Measurements from ENCODE around the gene CATSPER4.

CATSPER4 gene

DNA sequence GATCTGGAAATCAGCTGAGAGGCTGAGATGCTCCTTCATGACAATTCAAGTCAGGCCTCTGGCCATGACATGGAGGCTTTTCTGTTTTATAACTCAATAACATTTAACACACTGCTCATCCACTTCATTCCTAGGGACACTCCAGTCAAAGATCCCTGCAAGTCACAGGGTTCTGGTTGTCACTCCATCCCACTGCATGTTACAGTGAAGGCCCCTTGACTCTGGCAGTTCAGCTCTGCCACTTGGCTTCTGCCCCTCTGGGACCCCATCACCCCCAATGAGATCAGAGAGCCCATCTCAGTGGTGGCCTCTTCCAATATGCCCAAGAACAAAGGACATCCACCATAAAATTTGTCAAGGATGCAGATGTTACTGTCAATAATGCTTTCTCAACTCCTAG lies 41.5 kb upstream of the CATSPER4 start:
- no peak overlapping the region for H3K27ac ChIP-seq (ENCODE audit: poor library complexity, severe bottlenecking)
- peaks cover 5% of the 10 kb centered on the region for H3K4me1 ChIP-seq (ENCODE audit: insufficient read depth, poor library complexity, severe bottlenecking)
- H3K27me3 ChIP-seq (ENCODE audit: insufficient read depth, poor library complexity, severe bottlenecking): no peaks in the 10 kb centered on the region
- no peaks in the 10 kb centered on the region for H3K36me3 ChIP-seq (ENCODE audit: low read depth)
- TF ChIP-seq, protein P1, sequence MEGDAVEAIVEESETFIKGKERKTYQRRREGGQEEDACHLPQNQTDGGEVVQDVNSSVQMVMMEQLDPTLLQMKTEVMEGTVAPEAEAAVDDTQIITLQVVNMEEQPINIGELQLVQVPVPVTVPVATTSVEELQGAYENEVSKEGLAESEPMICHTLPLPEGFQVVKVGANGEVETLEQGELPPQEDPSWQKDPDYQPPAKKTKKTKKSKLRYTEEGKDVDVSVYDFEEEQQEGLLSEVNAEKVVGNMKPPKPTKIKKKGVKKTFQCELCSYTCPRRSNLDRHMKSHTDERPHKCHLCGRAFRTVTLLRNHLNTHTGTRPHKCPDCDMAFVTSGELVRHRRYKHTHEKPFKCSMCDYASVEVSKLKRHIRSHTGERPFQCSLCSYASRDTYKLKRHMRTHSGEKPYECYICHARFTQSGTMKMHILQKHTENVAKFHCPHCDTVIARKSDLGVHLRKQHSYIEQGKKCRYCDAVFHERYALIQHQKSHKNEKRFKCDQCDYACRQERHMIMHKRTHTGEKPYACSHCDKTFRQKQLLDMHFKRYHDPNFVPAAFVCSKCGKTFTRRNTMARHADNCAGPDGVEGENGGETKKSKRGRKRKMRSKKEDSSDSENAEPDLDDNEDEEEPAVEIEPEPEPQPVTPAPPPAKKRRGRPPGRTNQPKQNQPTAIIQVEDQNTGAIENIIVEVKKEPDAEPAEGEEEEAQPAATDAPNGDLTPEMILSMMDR (IDR thresholded peaks at IDR 0.05; ENCODE audit: poor library complexity, severe bottlenecking): no peak
- DNase-seq (ENCODE audit: low spot score): no peak
- no peak overlapping the region for H3K4me3 ChIP-seq (ENCODE audit: severe bottlenecking)
- no peaks in the 10 kb centered on the region for H3K9me3 ChIP-seq (ENCODE audit: severe bottlenecking)
- ATAC-seq (ENCODE audit: low read depth): no peak

DNA sequence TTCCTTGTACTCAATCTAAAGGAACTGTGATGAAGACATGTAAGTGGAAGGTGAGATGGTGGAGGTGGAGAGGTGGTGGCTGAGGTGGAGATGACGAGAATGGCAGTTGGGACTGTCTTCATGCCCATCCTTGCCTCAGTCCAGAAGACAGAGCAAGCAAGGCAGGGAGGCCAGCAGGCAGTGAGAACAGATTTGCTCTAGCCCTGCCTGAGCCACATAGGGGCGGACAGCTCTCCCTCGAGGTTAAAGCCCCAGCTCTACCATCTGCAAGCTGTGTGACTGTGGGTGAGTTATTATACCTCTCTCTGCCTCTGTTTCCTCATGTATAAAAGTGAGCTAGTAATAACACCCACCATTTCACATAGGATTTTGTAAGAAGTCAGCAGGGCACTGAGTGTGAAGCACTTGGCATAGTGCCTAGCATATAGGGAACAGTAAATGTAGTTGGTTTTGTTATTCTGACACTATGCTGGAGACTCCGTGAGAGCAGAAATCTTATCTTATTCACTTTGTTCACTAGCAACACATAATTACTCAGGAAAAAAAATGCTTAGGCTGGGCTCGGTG lies 36.4 kb upstream of the CATSPER4 start:
- Histone ChIP-seq H3K36me3 (ENCODE audit: low read depth) (no peaks in the 10 kb centered on the region), H3K4me1 (ENCODE audit: insufficient read depth, poor library complexity, severe bottlenecking) (peaks cover 5% of the 10 kb centered on the region), H3K4me3 (ENCODE audit: severe bottlenecking) (no peak overlapping the region), H3K27ac (ENCODE audit: poor library complexity, severe bottlenecking) (no peak overlapping the region), H3K9me3 (ENCODE audit: severe bottlenecking) (no peaks in the 10 kb centered on the region), H3K27me3 (ENCODE audit: insufficient read depth, poor library complexity, severe bottlenecking) (no peaks in the 10 kb centered on the region)
- no peak for ATAC-seq (ENCODE audit: low read depth)
- no peak for DNase-seq (ENCODE audit: low spot score)
- TF ChIP-seq, protein P1 (IDR thresholded peaks at IDR 0.05; ENCODE audit: poor library complexity, severe bottlenecking): no peak

DNA sequence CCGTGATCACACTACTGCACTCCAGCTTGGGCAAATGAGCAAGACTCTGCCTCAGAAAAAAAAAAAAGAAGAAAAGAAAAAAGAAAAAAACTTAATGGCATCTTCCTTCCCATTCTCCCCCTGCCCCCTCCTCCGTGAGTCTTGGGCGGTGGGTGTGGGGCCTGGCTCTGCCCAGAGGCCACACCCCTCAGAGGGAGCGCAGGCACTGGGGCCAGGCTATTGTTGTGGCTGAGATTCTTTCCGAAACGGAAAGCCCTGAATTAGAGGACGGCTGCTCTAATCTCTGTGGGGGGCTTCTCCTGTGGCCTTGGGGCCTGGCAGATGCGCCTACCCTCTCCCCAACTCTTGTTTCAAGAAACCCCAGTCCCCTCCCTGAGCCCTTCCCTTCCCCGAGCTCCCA lies 35.7 kb upstream of the CATSPER4 start:
- Histone ChIP-seq H3K36me3 (ENCODE audit: low read depth) (no peaks in the 10 kb centered on the region), H3K27me3 (ENCODE audit: insufficient read depth, poor library complexity, severe bottlenecking) (no peaks in the 10 kb centered on the region), H3K4me1 (ENCODE audit: insufficient read depth, poor library complexity, severe bottlenecking) (peaks cover 5% of the 10 kb centered on the region), H3K9me3 (ENCODE audit: severe bottlenecking) (no peaks in the 10 kb centered on the region), H3K27ac (ENCODE audit: poor library complexity, severe bottlenecking) (no peak overlapping the region), H3K4me3 (ENCODE audit: severe bottlenecking) (no peak overlapping the region)
- DNase-seq (ENCODE audit: low spot score) (no peak), ATAC-seq (ENCODE audit: low read depth) (no peak)
- TF ChIP-seq, protein P1 (IDR thresholded peaks at IDR 0.05; ENCODE audit: poor library complexity, severe bottlenecking): no peak

DNA sequence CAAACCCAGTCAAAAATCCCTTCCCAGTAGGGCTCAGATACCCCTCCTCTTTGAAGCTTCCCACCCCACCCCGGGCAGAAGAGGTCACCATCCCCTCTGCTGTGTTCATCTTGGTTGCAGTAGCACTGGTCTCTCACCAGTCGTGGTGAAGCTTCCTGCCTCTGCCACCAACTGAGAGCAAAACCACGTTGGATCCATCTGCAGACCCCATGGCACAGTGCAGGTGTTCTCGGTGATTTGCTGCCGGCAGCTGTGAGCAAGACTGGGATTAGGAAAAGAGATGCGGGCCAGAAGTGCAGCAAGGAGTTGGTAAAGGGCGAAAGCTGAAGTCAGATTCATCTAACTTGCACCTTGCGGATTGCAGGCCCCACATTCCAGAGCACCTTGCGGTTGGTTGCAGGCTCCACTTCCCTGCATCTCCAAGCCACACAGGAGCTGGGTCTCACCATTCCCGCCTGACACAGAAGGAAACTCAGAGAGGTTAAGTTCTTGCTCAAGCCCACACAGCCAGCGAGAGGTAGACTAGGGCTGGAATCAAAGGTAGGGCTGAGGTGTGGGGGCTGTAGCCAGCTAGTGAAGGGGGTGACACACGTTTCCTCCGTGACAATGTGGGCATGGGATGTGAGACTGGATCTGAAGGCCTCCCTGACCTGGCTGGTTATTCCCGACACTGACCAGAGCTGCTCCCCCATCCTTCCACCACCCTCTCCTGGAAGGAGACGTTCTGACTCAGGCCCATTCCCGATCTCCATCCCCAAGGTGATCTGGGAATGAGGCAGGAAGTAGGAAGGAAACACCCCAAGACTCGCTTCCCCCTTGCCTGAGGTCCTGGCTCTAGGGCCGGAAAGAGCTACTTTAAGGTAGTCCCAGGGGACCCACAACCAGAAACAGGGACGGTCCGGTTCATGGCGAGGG lies 34.8 kb upstream of the CATSPER4 start:
- H3K36me3 ChIP-seq (ENCODE audit: low read depth): no peaks in the 10 kb centered on the region
- peaks cover 5% of the 10 kb centered on the region for H3K4me1 ChIP-seq (ENCODE audit: insufficient read depth, poor library complexity, severe bottlenecking)
- ATAC-seq (ENCODE audit: low read depth) (no peak), DNase-seq (ENCODE audit: low spot score) (no peak)
- no peak overlapping the region for H3K27ac ChIP-seq (ENCODE audit: poor library complexity, severe bottlenecking)
- TF ChIP-seq, protein P1 (IDR thresholded peaks at IDR 0.05; ENCODE audit: poor library complexity, severe bottlenecking): no peak
- H3K27me3 ChIP-seq (ENCODE audit: insufficient read depth, poor library complexity, severe bottlenecking): no peaks in the 10 kb centered on the region
- no peak overlapping the region for H3K4me3 ChIP-seq (ENCODE audit: severe bottlenecking)
- no peaks in the 10 kb centered on the region for H3K9me3 ChIP-seq (ENCODE audit: severe bottlenecking)

Measured in RWPE2 (cell line).